Peyer's patch (tissue), 4 donors: ENCODE results near the gene MTFR1L. TPM values are rescaled to one million over a fixed set of nuclear protein-coding genes. Genes with fewer than 3 reads are reported as not detected.

ENCODE experiments used
- DNase-seq, 3 donors: peaks; one replicate each; pipeline ENCODE4 v3.0.0-alpha.2; 2017 to 2019
- H3K27ac ChIP-seq, 4 donors: fragments of 200-600 bp; sonication (generic); one replicate each; pipeline ENCODE4 v1.5.1; 2016 to 2019
- H3K27me3 ChIP-seq, 2 donors: fragments of 200-600 bp; sonication (generic); one replicate each; pipeline ENCODE4 v1.5.1; 2019
- H3K36me3 ChIP-seq, 3 donors: fragments of 200-600 bp; sonication (generic); one replicate each; pipeline ENCODE4 v1.5.1; 2016 to 2019
- H3K4me1 ChIP-seq, 4 donors: fragments of 200-600 bp; sonication (generic); one replicate each; pipeline ENCODE4 v1.5.1; 2016 to 2019
- H3K4me3 ChIP-seq, 4 donors: fragments of 200-600 bp; sonication (generic); 1 replicate in 3 of 4; 2 replicates in 1 of 4; pipeline ENCODE4 v1.5.1; 2016 to 2019; ENCODE audit warnings: mild to moderate bottlenecking in 1 of 4
- H3K9me3 ChIP-seq, 4 donors: fragments of 200-600 bp; sonication (generic); one replicate each; pipeline ENCODE4 v1.5.1; 2016 to 2019; ENCODE audit warnings: mild to moderate bottlenecking in 1 of 4
- POLR2A ChIP-seq, 2 donors: fragments of 450-650 bp; IDR thresholded peaks; one replicate each; pipeline ENCODE4 v1.5.1; 2017; ENCODE audit warnings: antibody characterized with exemption in 2 of 2, mild to moderate bottlenecking in 2 of 2, moderate library complexity in 2 of 2
- total RNA-seq, 4 donors: library from RNA; depleted of rRNA; stranded (reverse); fragments of >200 nt; gene quantifications; one replicate each; pipeline ENCODE4 v1.1.0, GENCODE V29; 2016
- TF ChIP-seq, protein P1 (sequence below), 6 experiments: fragments of 450-650 bp in 4 of 6; fragments of 200-600 bp in 2 of 6; sonication (generic) in 1 of 6; IDR thresholded peaks; one replicate each; pipeline ENCODE4 v1.5.1; 2017 to 2019; ENCODE audit warnings: antibody characterized with exemption in 6 of 6, mild to moderate bottlenecking in 3 of 6, moderate library complexity in 1 of 6

Gene MTFR1L
- total RNA-seq, 4 donors from 2014 or later = 122 to 173 (median 131) TPM

DNA sequence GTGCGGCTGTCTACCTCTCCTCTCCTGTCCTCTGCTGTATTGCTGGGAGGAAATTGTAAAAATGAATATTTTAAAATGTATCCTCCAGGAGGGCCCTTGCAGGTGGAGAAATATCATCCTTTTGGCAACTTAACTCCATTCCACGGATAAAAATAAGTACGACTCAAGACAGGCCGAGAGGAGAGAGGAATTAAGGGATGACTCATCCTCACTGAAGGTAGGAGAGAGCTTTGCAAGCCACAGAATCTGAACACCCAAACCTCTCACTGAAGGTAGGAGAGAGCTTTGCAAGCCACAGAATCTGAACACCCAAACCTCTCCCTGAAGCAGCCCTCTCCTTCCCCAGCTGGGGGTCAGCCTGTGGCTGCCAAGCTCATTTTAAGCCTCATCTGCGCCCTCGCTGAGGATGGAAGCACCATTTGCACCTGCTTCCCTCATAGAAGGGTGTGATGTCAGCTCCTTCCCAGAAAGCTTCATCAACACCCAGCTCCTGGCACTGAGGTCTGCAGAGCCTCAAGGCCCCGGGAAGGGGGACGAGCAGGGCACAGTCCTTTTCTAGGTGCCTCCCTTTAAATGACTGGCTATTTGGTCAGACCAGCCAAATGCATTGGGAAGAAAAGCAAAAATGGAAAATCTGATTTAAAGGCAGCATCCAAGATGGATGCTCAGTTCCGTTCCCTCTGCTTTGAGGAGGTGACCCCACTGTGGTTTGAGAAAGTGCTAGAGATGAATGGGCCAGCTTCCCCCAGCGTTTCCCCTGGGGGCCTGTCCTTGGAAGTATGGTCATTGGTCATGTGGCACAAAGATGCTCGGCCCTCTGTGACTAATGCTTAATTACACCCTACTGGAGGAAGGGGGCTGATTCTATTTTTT is 32.6 kb upstream of the MTFR1L start:
- no peak for DNase-seq
- Histone ChIP-seq H3K4me3 (no peak overlapping the region), H3K36me3 (no peaks in the 10 kb centered on the region), H3K27ac (no peak overlapping the region), H3K4me1 (no peaks in the 10 kb centered on the region), H3K9me3 (no peaks in the 10 kb centered on the region), H3K27me3 (no peaks in the 10 kb centered on the region)
- no peak for TF ChIP-seq POLR2A (IDR thresholded peaks at IDR 0.05)
- TF ChIP-seq, protein P1, sequence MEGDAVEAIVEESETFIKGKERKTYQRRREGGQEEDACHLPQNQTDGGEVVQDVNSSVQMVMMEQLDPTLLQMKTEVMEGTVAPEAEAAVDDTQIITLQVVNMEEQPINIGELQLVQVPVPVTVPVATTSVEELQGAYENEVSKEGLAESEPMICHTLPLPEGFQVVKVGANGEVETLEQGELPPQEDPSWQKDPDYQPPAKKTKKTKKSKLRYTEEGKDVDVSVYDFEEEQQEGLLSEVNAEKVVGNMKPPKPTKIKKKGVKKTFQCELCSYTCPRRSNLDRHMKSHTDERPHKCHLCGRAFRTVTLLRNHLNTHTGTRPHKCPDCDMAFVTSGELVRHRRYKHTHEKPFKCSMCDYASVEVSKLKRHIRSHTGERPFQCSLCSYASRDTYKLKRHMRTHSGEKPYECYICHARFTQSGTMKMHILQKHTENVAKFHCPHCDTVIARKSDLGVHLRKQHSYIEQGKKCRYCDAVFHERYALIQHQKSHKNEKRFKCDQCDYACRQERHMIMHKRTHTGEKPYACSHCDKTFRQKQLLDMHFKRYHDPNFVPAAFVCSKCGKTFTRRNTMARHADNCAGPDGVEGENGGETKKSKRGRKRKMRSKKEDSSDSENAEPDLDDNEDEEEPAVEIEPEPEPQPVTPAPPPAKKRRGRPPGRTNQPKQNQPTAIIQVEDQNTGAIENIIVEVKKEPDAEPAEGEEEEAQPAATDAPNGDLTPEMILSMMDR (IDR thresholded peaks at IDR 0.05) = no peak

DNA sequence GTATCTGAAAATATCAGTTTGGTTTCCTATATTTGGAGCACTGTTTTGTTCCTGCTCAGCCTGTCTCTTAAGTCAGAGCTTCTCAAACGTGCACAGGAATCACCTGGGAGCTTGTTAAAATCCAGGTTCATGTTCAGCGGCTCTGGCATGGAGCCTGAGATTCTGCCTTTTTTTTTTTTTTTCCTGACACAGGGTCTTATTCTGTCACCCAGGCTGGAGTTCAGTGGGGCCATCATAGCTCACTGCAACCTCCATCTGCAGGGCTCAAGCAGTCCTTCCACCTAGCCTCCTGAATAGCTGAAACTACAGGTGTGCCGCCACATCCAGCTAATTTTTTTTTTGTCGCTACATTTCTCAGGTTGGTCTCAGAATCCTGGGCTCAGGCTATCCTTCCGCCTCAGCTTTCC is 32.0 kb upstream of the MTFR1L start:
- no peak for DNase-seq
- no peak overlapping the region for H3K27ac ChIP-seq

DNA sequence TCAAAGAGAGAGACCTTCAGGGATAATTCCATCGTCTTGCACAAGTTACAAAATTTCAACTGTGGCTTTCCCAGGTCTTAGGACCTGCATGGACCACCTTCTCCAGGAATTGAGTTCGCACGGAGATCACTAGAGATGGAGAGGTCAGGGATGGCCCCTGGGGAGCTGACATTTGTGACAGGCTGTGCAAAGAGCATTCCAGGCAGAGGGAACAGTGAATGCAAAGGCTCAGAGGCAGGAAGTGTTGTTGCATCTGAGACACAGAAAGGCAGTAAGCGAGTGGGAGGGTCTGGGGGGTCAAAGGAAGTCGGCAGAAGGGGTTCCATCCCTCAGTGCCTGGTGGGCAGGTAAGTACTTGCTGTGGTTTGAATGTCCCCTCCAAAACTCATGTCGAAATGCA is 29.3 kb upstream of the MTFR1L start:
- TF ChIP-seq POLR2A (IDR thresholded peaks at IDR 0.05) = no peak
- TF ChIP-seq, protein P1 (IDR thresholded peaks at IDR 0.05) = no peak
- Histone ChIP-seq H3K36me3 (no peaks in the 10 kb centered on the region), H3K4me1 (no peaks in the 10 kb centered on the region), H3K27ac (no peak overlapping the region), H3K27me3 (no peaks in the 10 kb centered on the region), H3K4me3 (no peak overlapping the region), H3K9me3 (no peaks in the 10 kb centered on the region)
- DNase-seq = no peak

More for the DNA sequence above, 32.0 kb upstream of the MTFR1L start:
- Histone ChIP-seq H3K36me3 (no peaks in the 10 kb centered on the region), H3K4me1 (no peaks in the 10 kb centered on the region), H3K27me3 (no peaks in the 10 kb centered on the region), H3K4me3 (no peak overlapping the region), H3K9me3 (no peaks in the 10 kb centered on the region)
- TF ChIP-seq, protein P1 (IDR thresholded peaks at IDR 0.05) = no peak
- no peak for TF ChIP-seq POLR2A (IDR thresholded peaks at IDR 0.05)

DNA sequence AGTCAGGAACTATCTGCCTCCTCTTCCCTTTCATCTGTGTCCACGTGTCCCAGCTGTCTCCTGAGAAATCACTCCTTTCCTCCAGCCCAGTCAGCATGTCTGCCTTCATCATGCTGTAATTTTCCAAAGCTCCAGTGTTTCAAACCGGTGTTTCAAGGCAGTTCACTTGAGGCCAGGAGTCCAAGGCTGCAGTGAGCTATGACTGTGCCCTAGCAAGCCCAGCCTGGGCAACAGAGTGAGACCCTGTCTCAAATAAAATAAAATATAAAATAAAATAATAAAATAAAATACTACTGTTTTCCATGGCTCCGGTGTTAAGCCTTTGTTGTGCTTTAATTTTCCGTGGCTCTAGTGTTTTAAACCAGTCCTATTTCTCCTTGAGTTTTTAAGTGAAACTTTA is 27.6 kb upstream of the MTFR1L start:
- Histone ChIP-seq H3K27ac (no peak overlapping the region), H3K4me3 (no peak overlapping the region), H3K9me3 (no peaks in the 10 kb centered on the region), H3K27me3 (no peaks in the 10 kb centered on the region), H3K4me1 (peaks cover 0 to 3% (median 0%) of the 10 kb centered on the region in 4 donors), H3K36me3 (no peaks in the 10 kb centered on the region)
- TF ChIP-seq, protein P1 (IDR thresholded peaks at IDR 0.05) = no peak
- no peak for TF ChIP-seq POLR2A (IDR thresholded peaks at IDR 0.05)
- DNase-seq = no peak

DNA sequence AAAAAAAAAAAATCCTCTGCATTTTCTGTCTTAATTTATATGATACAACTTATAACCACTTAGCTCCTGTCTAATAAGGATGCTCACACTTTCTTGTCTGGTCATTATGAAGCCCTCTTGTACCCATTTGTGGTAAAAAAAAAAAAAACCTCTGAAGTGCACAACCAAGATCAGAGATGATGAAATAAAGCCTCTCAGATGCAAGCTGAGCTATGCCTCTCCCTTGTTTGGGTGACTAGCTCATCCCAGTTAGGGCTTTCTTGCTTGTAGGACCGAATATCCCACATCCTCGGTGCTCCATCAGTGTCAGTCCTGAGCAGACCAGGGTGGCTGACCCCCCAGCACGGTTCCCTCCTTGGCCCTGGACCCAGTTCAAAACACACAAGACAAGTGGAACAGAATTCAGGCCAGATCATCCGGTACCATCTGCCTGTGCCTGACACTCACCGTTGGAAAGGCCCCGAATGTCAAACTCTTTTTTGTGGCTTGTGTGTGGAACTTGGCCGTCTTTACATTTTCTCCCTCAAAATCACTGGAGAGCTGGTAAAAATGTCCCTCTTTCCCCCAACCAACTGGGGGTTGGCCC is 26.1 kb upstream of the MTFR1L start:
- Histone ChIP-seq H3K36me3 (no peaks in the 10 kb centered on the region), H3K4me1 (peaks cover 0 to 3% (median 0%) of the 10 kb centered on the region in 4 donors), H3K4me3 (no peak overlapping the region), H3K27me3 (no peaks in the 10 kb centered on the region), H3K9me3 (no peaks in the 10 kb centered on the region), H3K27ac (no peak overlapping the region)
- no peak for DNase-seq
- TF ChIP-seq POLR2A (IDR thresholded peaks at IDR 0.05) = no peak
- TF ChIP-seq, protein P1 (IDR thresholded peaks at IDR 0.05) = no peak
